Naive thymus-derived CD8-positive, alpha-beta T cell (primary cell): Measurements from ENCODE around the gene CCR2. TPM values are rescaled to one million over a fixed set of nuclear protein-coding genes. Genes with fewer than 3 reads are reported as not detected.

Source experiments
- ATAC-seq, 2 donors: fragments of 150-1000 bp; cut with Tn5 transposase in 1 of 2; sonication (Bioruptor Pico), chemical (Tn5 transposase) in 1 of 2; 1 replicate in 1 of 2; 2 replicates in 1 of 2; pipeline ENCODE4 v1.10.0; 2021; ENCODE audit warnings: mild to moderate bottlenecking in 2 of 2, moderate library complexity in 2 of 2
- POLR2A ChIA-PET: fragments of 350-600 bp; sonication (Branson Sonifier 250); formaldehyde crosslinking; loops from one replicate; lab custom pipeline; 2021; ENCODE audit warnings: antibody characterized with exemption; lab: Charles Lee
- DNase-seq, 10 donors: peaks; one replicate each; pipeline versions ENCODE4 v3.0.0 to v3.0.0-alpha.2; 2020 to 2022
- H3K27ac Mint-ChIP-seq, 10 donors: one replicate each; pipeline ENCODE4 v1.8.0; 2020 to 2022; ENCODE audit warnings: mild to moderate bottlenecking in 10 of 10, mixed read lengths in 10 of 10, moderate library complexity in 4 of 10, inconsistent platforms in 1 of 10
- H3K27me3 Mint-ChIP-seq, 5 donors: one replicate each; pipeline ENCODE4 v1.8.0; 2021 to 2022; ENCODE audit warnings: mixed read lengths in 5 of 5
- H3K36me3 Mint-ChIP-seq, 3 donors: one replicate each; pipeline ENCODE4 v1.8.0; 2020 to 2022; ENCODE audit warnings: mixed read lengths in 3 of 3, mild to moderate bottlenecking in 2 of 3, inconsistent platforms in 1 of 3
- H3K4me1 Mint-ChIP-seq, 4 donors: one replicate each; pipeline ENCODE4 v1.8.0; 2021 to 2022; ENCODE audit warnings: mixed read lengths in 4 of 4
- H3K4me3 Mint-ChIP-seq, 10 donors: one replicate each; pipeline ENCODE4 v1.8.0; 2020 to 2022; ENCODE audit warnings: mild to moderate bottlenecking in 10 of 10, mixed read lengths in 10 of 10, moderate library complexity in 6 of 10, inconsistent platforms in 1 of 10
- H3K9me3 Mint-ChIP-seq, 9 donors: one replicate each; pipeline ENCODE4 v1.8.0; 2020 to 2022; ENCODE audit warnings: mixed read lengths in 9 of 9, mild to moderate bottlenecking in 3 of 9, inconsistent platforms in 1 of 9, moderate library complexity in 1 of 9
- polyA plus RNA-seq, 3 donors: library from polyadenylated mRNA; unstranded; fragments of 300-500 nt; fragmentation: Illumina TruSeq; gene quantifications; one replicate each; pipeline ENCODE4 v1.2.3, GENCODE V29; 2021
- total RNA-seq, 8 experiments: library from RNA in 2 of 8; stranded (reverse) in 2 of 8; gene quantifications; one replicate each; pipeline ENCODE4 v1.2.3 and lab custom pipeline; 2021 to 2026

Gene CCR2
- total and polyA plus RNA-seq, 5 experiments from 2014 or later = 0.16 to 0.56 (median 0.42) TPM; not detected in 2

- Mint-ChIP-seq H3K36me3 (peaks cover 0 to 21% (median 17%) of the 10 kb centered on the region in 3 donors), H3K9me3 (peaks cover 0 to 34% (median 23%) of the 10 kb centered on the region in 9 donors), H3K4me1 (peaks cover 0 to 5% (median 0%) of the 10 kb centered on the region in 4 donors), H3K27ac (no peak overlapping the region), H3K27me3 (peaks cover 0 to 5% (median 0%) of the 10 kb centered on the region in 5 donors), H3K4me3 (no peak overlapping the region)
- POLR2A ChIA-PET = no interaction called here
- ATAC-seq = no peak
- DNase-seq = no peak
Observed at GRCh38 chr3:46335541-46335940, 18.4 kb upstream of the CCR2 start.

GRCh38 chr3:46337911-46338310 lies 16.0 kb upstream of the CCR2 start:
- ATAC-seq (no peak), DNase-seq (no peak)
- H3K9me3 Mint-ChIP-seq = peaks cover 0 to 34% (median 23%) of the 10 kb centered on the region in 9 donors
- POLR2A ChIA-PET = no interaction called here
- H3K27ac Mint-ChIP-seq = no peak overlapping the region
- H3K4me3 Mint-ChIP-seq = no peak overlapping the region
- H3K4me1 Mint-ChIP-seq = peaks cover 0 to 5% (median 0%) of the 10 kb centered on the region in 4 donors
- H3K36me3 Mint-ChIP-seq = peaks cover 0 to 21% (median 17%) of the 10 kb centered on the region in 3 donors
- no peaks in the 10 kb centered on the region for H3K27me3 Mint-ChIP-seq

GRCh38 chr3:46338840-46339239 lies 15.1 kb upstream of the CCR2 start:
- Mint-ChIP-seq H3K27ac (no peak overlapping the region), H3K4me1 (peaks cover 0 to 5% (median 0%) of the 10 kb centered on the region in 4 donors), H3K27me3 (no peaks in the 10 kb centered on the region), H3K9me3 (peaks cover 0 to 34% (median 23%) of the 10 kb centered on the region in 9 donors), H3K4me3 (no peak overlapping the region), H3K36me3 (peaks cover 0 to 21% (median 17%) of the 10 kb centered on the region in 3 donors)
- ATAC-seq = no peak
- DNase-seq = no peak
- POLR2A ChIA-PET = interaction anchor here (0.5 kb wide), 1 partner anchor 51 kb away, joined by 4 read pairs; no protein-coding TSS in a partner anchor

- Mint-ChIP-seq H3K9me3 (peaks cover 0 to 21% (median 13%) of the 10 kb centered on the region in 9 donors), H3K4me1 (peaks cover 6 to 19% (median 16%) of the 10 kb centered on the region in 4 donors), H3K27me3 (no peaks in the 10 kb centered on the region), H3K4me3 (no peak overlapping the region), H3K27ac (peak overlapping the region in 2 of 10 donors; percentile 19 to 37), H3K36me3 (peaks cover 0 to 11% (median 7%) of the 10 kb centered on the region in 3 donors)
- POLR2A ChIA-PET = no interaction called here
- DNase-seq (no peak), ATAC-seq (no peak)
Observed at GRCh38 chr3:46344476-46344875, 9.4 kb upstream of the CCR2 start.

GRCh38 chr3:46348823-46349482 lies 5.0 kb upstream of the CCR2 start:
- no peaks in the 10 kb centered on the region for H3K27me3 Mint-ChIP-seq
- ATAC-seq (peak in 1 of 2 donors; percentile 29), DNase-seq (no peak)
- peaks cover 16 to 62% (median 57%) of the 10 kb centered on the region in 4 donors for H3K4me1 Mint-ChIP-seq
- H3K9me3 Mint-ChIP-seq = peaks cover 0 to 10% (median 4%) of the 10 kb centered on the region in 9 donors
- POLR2A ChIA-PET = interaction anchor here (0.6 kb wide), 1 partner anchor 635 kb away, joined by 3 read pairs; no protein-coding TSS in a partner anchor
- peaks cover 0 to 6% (median 0%) of the 10 kb centered on the region in 3 donors for H3K36me3 Mint-ChIP-seq
- H3K27ac Mint-ChIP-seq = peak overlapping the region in 8 of 10 donors; percentile 11 to 75 (median 50)
- peak overlapping the region; percentile 43 to 75 (median 69) for H3K4me3 Mint-ChIP-seq

GRCh38 chr3:46349484-46350261 lies 4.2 kb upstream of the CCR2 start:
- peak overlapping the region; percentile 43 to 75 (median 69) for H3K4me3 Mint-ChIP-seq
- peaks cover 19 to 69% (median 63%) of the 10 kb centered on the region in 4 donors for H3K4me1 Mint-ChIP-seq
- POLR2A ChIA-PET = interaction anchor here (0.6 kb wide), 1 partner anchor 979 kb away, joined by 5 read pairs; no protein-coding TSS in a partner anchor
- H3K27ac Mint-ChIP-seq = peak overlapping the region in 7 of 10 donors; percentile 38 to 75 (median 55)
- peaks cover 0 to 4% (median 0%) of the 10 kb centered on the region in 5 donors for H3K27me3 Mint-ChIP-seq
- ATAC-seq = peak; percentile 37 to 51
- H3K36me3 Mint-ChIP-seq = peaks cover 0 to 6% (median 0%) of the 10 kb centered on the region in 3 donors
- peaks cover 0 to 10% (median 4%) of the 10 kb centered on the region in 9 donors for H3K9me3 Mint-ChIP-seq
- DNase-seq = peak in 4 of 10 donors; percentile 20 to 38 (median 33)

GRCh38 chr3:46350262-46350565 lies 3.7 kb upstream of the CCR2 start:
- H3K9me3 Mint-ChIP-seq = peaks cover 0 to 10% (median 4%) of the 10 kb centered on the region in 9 donors
- H3K27me3 Mint-ChIP-seq = peaks cover 0 to 7% (median 0%) of the 10 kb centered on the region in 5 donors
- DNase-seq (no peak), ATAC-seq (no peak)
- H3K27ac Mint-ChIP-seq = peak overlapping the region in 5 of 10 donors; percentile 38 to 75 (median 55)
- peaks cover 21 to 73% (median 67%) of the 10 kb centered on the region in 4 donors for H3K4me1 Mint-ChIP-seq
- POLR2A ChIA-PET = interaction anchor here (0.6 kb wide), 1 partner anchor 978 kb away, joined by 5 read pairs; no protein-coding TSS in a partner anchor
- H3K4me3 Mint-ChIP-seq = peak overlapping the region in 9 of 10 donors; percentile 13 to 75 (median 69)
- peaks cover 0 to 6% (median 0%) of the 10 kb centered on the region in 3 donors for H3K36me3 Mint-ChIP-seq

GRCh38 chr3:46351646-46352045 lies 2.3 kb upstream of the CCR2 start:
- DNase-seq = no peak
- Mint-ChIP-seq H3K9me3 (peaks cover 0 to 10% (median 4%) of the 10 kb centered on the region in 9 donors), H3K27ac (peak overlapping the region in 1 of 10 donors; percentile 30), H3K4me3 (peak overlapping the region in 1 of 10 donors; percentile 13), H3K27me3 (peaks cover 0 to 16% (median 4%) of the 10 kb centered on the region in 5 donors), H3K36me3 (peaks cover 0 to 6% (median 0%) of the 10 kb centered on the region in 3 donors), H3K4me1 (peaks cover 23 to 84% (median 70%) of the 10 kb centered on the region in 4 donors)
- POLR2A ChIA-PET = no interaction called here
- ATAC-seq = no peak

- POLR2A ChIA-PET = no interaction called here
- ATAC-seq (no peak), DNase-seq (no peak)
- Mint-ChIP-seq H3K36me3 (no peaks in the 10 kb centered on the region), H3K4me3 (peak overlapping the region in 6 of 10 donors; percentile 5 to 50 (median 31)), H3K4me1 (peaks cover 23 to 85% (median 66%) of the 10 kb centered on the region in 4 donors), H3K27me3 (peaks cover 0 to 21% (median 4%) of the 10 kb centered on the region in 5 donors), H3K9me3 (peaks cover 0 to 9% (median 4%) of the 10 kb centered on the region in 9 donors), H3K27ac (peak overlapping the region in 4 of 10 donors; percentile 26 to 53 (median 40))
Observed at GRCh38 chr3:46353090-46353489, 821 bp upstream of the CCR2 start.

- peak overlapping the region in 6 of 10 donors; percentile 4 to 67 (median 43) for H3K4me3 Mint-ChIP-seq
- POLR2A ChIA-PET = no interaction called here
- peaks cover 0 to 25% (median 4%) of the 10 kb centered on the region in 5 donors for H3K27me3 Mint-ChIP-seq
- H3K9me3 Mint-ChIP-seq = no peaks in the 10 kb centered on the region
- H3K36me3 Mint-ChIP-seq = no peaks in the 10 kb centered on the region
- H3K4me1 Mint-ChIP-seq = peaks cover 17 to 77% (median 54%) of the 10 kb centered on the region in 4 donors
- DNase-seq (no peak), ATAC-seq (no peak)
- peak overlapping the region in 2 of 10 donors; percentile 53 to 64 for H3K27ac Mint-ChIP-seq
Observed at GRCh38 chr3:46354478-46354877, 567 bp downstream of the CCR2 start.

- no peak for ATAC-seq
- Mint-ChIP-seq H3K9me3 (no peaks in the 10 kb centered on the region), H3K4me3 (peak overlapping the region in 3 of 10 donors; percentile 1 to 66 (median 7)), H3K27me3 (peaks cover 0 to 25% (median 4%) of the 10 kb centered on the region in 5 donors), H3K4me1 (peaks cover 17 to 77% (median 48%) of the 10 kb centered on the region in 4 donors), H3K36me3 (no peaks in the 10 kb centered on the region), H3K27ac (peak overlapping the region in 2 of 10 donors; percentile 24 to 53)
- DNase-seq = no peak
- POLR2A ChIA-PET = no interaction called here
Observed at GRCh38 chr3:46354984-46355383, 1.1 kb downstream of the CCR2 start.

- peak overlapping the region in 1 of 10 donors; percentile 14 for H3K27ac Mint-ChIP-seq
- H3K36me3 Mint-ChIP-seq = no peaks in the 10 kb centered on the region
- peak overlapping the region in 2 of 10 donors; percentile 0 to 66 for H3K4me3 Mint-ChIP-seq
- ATAC-seq (no peak), DNase-seq (no peak)
- H3K27me3 Mint-ChIP-seq = peaks cover 0 to 25% (median 4%) of the 10 kb centered on the region in 5 donors
- H3K9me3 Mint-ChIP-seq = no peaks in the 10 kb centered on the region
- POLR2A ChIA-PET = no interaction called here
- H3K4me1 Mint-ChIP-seq = peaks cover 14 to 77% (median 37%) of the 10 kb centered on the region in 4 donors
Observed at GRCh38 chr3:46356276-46356675, 2.4 kb downstream of the CCR2 start.
